Lower lobe of right lung (tissue), 2 donors: ENCODE measurements around the gene OR10Z1. TPM values are rescaled to one million over a fixed set of nuclear protein-coding genes. Genes with fewer than 3 reads are reported as not detected.

Experiments used
- ATAC-seq, 2 donors: fragments of 200-7000 bp; cut with Tn5 transposase; one replicate each; pipeline ENCODE4 v1.9.1; 2020 to 2022; ENCODE audit warnings: mild to moderate bottlenecking in 2 of 2, moderate library complexity in 2 of 2
- DNase-seq: peaks from one replicate; pipeline ENCODE4 v3.0.0-alpha.2; 2020
- H3K27ac ChIP-seq: fragments of 200-600 bp; one replicate; pipeline ENCODE4 v1.8.0; 2022
- H3K27me3 ChIP-seq: fragments of 200-600 bp; one replicate; pipeline ENCODE4 v1.8.0; 2022; ENCODE audit warnings: low read depth
- H3K36me3 ChIP-seq: fragments of 200-600 bp; one replicate; pipeline ENCODE4 v1.8.0; 2022; ENCODE audit warnings: mild to moderate bottlenecking
- H3K4me1 ChIP-seq: fragments of 200-600 bp; one replicate; pipeline ENCODE4 v1.8.0; 2022
- H3K4me3 ChIP-seq: fragments of 200-600 bp; one replicate; pipeline ENCODE4 v1.8.0; 2022; ENCODE audit warnings: mild to moderate bottlenecking
- H3K9me3 ChIP-seq: fragments of 200-600 bp; one replicate; pipeline ENCODE4 v1.8.0; 2022
- intact Hi-C: fragments of 100-400 bp; cut with DNase I; formaldehyde crosslinking; loops from one replicate; pipeline ENCODE4 v1.11.0; 2022
- total RNA-seq: library from RNA; stranded (reverse); fragmentation: NEBNext Ultra II Directional; extraction: Animal tissue kit (Norgen Biotek cat#: 25700); gene quantifications from one replicate; pipeline ENCODE4 v1.2.1, GENCODE V29; 2021
- TF ChIP-seq, protein P1 (sequence below): fragments of 200-600 bp; IDR thresholded peaks from one replicate; pipeline ENCODE4 v1.8.0; 2022; ENCODE audit warnings: antibody characterized with exemption, mild to moderate bottlenecking
- donor health status: DM: no; HTN: yes; CAD: no; lungs with severe emphysema.

The OR10Z1 gene
- total RNA-seq, 1 donor from 2014 or later = not detected

GRCh38 chr1:158607296-158607695, 2.2 kb downstream of the OR10Z1 start:
- no peak for ATAC-seq
- Histone ChIP-seq H3K9me3 (no peaks in the 10 kb centered on the region), H3K36me3 (no peaks in the 10 kb centered on the region), H3K4me1 (no peaks in the 10 kb centered on the region), H3K27ac (no peak overlapping the region), H3K27me3 (no peaks in the 10 kb centered on the region), H3K4me3 (no peak overlapping the region)
- no peak for DNase-seq
- TF ChIP-seq, protein P1, sequence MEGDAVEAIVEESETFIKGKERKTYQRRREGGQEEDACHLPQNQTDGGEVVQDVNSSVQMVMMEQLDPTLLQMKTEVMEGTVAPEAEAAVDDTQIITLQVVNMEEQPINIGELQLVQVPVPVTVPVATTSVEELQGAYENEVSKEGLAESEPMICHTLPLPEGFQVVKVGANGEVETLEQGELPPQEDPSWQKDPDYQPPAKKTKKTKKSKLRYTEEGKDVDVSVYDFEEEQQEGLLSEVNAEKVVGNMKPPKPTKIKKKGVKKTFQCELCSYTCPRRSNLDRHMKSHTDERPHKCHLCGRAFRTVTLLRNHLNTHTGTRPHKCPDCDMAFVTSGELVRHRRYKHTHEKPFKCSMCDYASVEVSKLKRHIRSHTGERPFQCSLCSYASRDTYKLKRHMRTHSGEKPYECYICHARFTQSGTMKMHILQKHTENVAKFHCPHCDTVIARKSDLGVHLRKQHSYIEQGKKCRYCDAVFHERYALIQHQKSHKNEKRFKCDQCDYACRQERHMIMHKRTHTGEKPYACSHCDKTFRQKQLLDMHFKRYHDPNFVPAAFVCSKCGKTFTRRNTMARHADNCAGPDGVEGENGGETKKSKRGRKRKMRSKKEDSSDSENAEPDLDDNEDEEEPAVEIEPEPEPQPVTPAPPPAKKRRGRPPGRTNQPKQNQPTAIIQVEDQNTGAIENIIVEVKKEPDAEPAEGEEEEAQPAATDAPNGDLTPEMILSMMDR = no peak
- intact Hi-C loops = no loop called here

DNA sequence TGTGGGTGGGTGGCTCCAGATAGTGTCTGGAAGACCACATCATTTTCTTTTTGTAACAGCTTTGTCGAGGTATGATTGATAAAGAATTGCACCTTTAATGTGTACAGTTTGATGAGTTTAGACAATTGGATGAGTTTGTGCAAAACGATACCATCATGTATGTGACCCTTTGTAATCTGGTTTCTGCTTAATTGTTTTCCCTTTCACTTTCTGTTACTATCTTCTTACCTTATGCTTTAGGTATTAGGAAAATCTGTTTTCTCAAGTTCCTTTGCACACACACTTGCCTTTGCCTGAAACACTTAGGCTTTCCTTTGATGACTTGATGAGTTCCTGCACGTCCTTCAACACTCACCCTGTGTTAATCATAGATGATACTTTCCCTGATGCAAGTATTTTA, 6.8 kb downstream of the OR10Z1 start:
- Histone ChIP-seq H3K4me3 (no peak overlapping the region), H3K27ac (no peak overlapping the region), H3K4me1 (no peaks in the 10 kb centered on the region), H3K36me3 (no peaks in the 10 kb centered on the region), H3K27me3 (no peaks in the 10 kb centered on the region), H3K9me3 (no peaks in the 10 kb centered on the region)
- DNase-seq (no peak), ATAC-seq (no peak)
- TF ChIP-seq, protein P1 = no peak
- intact Hi-C loops = no loop called here

DNA sequence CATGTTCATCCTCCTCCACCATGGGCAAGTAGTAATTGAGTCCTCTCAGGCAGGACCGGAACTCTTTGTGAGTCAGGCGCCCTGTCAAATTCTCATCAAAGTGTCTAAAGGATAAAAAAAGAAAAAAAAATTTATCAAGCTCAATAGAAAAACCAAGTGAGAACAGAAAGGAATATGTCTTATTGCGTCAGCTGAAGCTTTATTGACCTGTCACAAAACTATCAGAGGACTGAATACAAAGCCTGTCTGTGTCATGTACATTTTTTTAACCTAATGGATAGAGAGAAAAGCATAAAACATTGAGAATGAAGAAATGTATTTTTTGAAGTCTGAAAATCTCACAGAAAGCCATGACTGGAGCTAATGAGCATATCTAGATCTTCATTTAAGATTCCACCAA, 8.7 kb downstream of the OR10Z1 start:
- H3K27ac ChIP-seq = no peak overlapping the region
- no peaks in the 10 kb centered on the region for H3K4me1 ChIP-seq
- no peak for DNase-seq
- H3K27me3 ChIP-seq = no peaks in the 10 kb centered on the region
- no peak for ATAC-seq
- H3K36me3 ChIP-seq = no peaks in the 10 kb centered on the region
- intact Hi-C loops = no loop called here
- TF ChIP-seq, protein P1 = no peak
- H3K9me3 ChIP-seq = no peaks in the 10 kb centered on the region
- no peak overlapping the region for H3K4me3 ChIP-seq

DNA sequence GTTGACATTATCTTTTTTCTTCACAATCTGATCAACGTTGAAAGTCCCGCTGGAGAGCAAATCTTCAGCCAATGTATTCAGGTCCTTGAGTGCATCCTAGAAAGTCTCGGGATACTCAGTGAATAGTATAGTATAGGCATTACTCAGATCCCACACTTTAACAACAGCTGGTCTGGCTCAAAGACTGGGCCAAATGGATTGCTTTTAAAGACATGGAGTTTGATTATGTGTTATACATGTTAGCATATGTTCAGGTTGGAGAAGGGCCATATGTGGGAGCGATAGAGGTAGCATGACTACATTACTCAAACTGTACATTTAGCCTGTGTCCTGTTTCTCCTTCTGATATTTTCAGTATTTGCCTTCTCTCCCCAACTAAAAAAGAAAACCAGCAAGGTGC, 33.1 kb downstream of the OR10Z1 start:
- ATAC-seq (no peak), DNase-seq (no peak)
- Histone ChIP-seq H3K4me1 (no peaks in the 10 kb centered on the region), H3K27ac (no peak overlapping the region), H3K4me3 (no peak overlapping the region), H3K9me3 (no peaks in the 10 kb centered on the region), H3K36me3 (no peaks in the 10 kb centered on the region), H3K27me3 (no peaks in the 10 kb centered on the region)
- TF ChIP-seq, protein P1 = no peak
- intact Hi-C loops = no loop called here

DNA sequence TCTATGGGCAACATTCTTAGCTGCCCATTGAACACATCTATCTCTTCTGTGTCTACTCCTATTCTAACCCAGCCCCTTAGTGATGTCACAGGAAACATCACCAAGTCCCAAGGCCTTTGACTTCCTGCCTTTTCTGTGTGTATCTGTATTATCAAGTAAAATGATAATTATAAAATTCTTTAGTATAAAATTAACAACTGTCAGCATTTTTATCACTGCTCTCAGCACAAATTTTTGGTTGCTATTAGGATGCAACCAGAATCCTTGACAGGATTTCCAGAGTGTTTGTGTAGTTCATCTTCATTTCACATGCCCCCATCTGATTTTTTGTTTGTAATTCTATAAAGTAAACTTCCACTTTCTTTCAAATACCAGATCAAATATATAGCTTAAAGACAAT, 33.8 kb downstream of the OR10Z1 start:
- no peaks in the 10 kb centered on the region for H3K27me3 ChIP-seq
- TF ChIP-seq, protein P1 = no peak
- no peaks in the 10 kb centered on the region for H3K4me1 ChIP-seq
- no peaks in the 10 kb centered on the region for H3K9me3 ChIP-seq
- no peak overlapping the region for H3K27ac ChIP-seq
- no peak for DNase-seq
- no peak overlapping the region for H3K4me3 ChIP-seq
- no peak for ATAC-seq
- intact Hi-C loops = no loop called here
- H3K36me3 ChIP-seq = no peaks in the 10 kb centered on the region

- Histone ChIP-seq H3K4me3 (no peak overlapping the region), H3K4me1 (peaks cover 7% of the 10 kb centered on the region), H3K27me3 (no peaks in the 10 kb centered on the region), H3K36me3 (no peaks in the 10 kb centered on the region), H3K27ac (no peak overlapping the region), H3K9me3 (no peaks in the 10 kb centered on the region)
- peak; percentile 48 to 60 for ATAC-seq
- intact Hi-C loops = no loop called here
- TF ChIP-seq, protein P1 = no peak
- no peak for DNase-seq
Observed at GRCh38 chr1:158644449-158644848, 39.4 kb downstream of the OR10Z1 start.
